Measurements from ENCODE around the gene ARHGAP42.

GRCh38 chr11:100706179-100706578 lies 19.1 kb downstream of the ARHGAP42 start:
- no peak for TF ChIP-seq EZH2 (IDR thresholded peaks at IDR 0.05)
- no peak for TF ChIP-seq POLR2AphosphoS5 (IDR thresholded peaks at IDR 0.05; ENCODE audit: borderline replicate concordance, low read depth, low read length)
- no peak for TF ChIP-seq FOXP2 (optimal IDR thresholded peaks at IDR 0.05; ENCODE audit: control extremely low read depth, extremely low read length, insufficient read depth)

Measured in SK-N-MC (cell line).